Heart left ventricle (tissue), 16 donors: ENCODE results near the gene SMIM1. TPM values are rescaled to one million over a fixed set of nuclear protein-coding genes. Genes with fewer than 3 reads are reported as not detected.

Experiments used
- ATAC-seq, 4 donors: fragments of 200-7000 bp; cut with Tn5 transposase; one replicate each; pipeline ENCODE4 v1.9.1; 2020 to 2022; ENCODE audit warnings: moderate library complexity in 4 of 4, mild to moderate bottlenecking in 3 of 4, moderate number of reproducible peaks in 1 of 4
- DNase-seq, 5 donors: peaks; one replicate each; pipeline ENCODE4 v3.0.0-alpha.2; 2020
- H3K27ac ChIP-seq, 12 donors: fragments of 200-600 bp; sonication (generic) in 4 of 12; one replicate each; pipeline versions ENCODE4 v1.5.0 to v1.8.0; 2016 to 2022; ENCODE audit warnings: mild to moderate bottlenecking in 2 of 12
- H3K27me3 ChIP-seq, 9 donors: fragments of 200-600 bp; sonication (generic) in 2 of 9; one replicate each; pipeline versions ENCODE4 v1.5.1 to v1.8.0; 2016 to 2022; ENCODE audit warnings: mild to moderate bottlenecking in 3 of 9
- H3K36me3 ChIP-seq, 9 donors: fragments of 200-600 bp; sonication (generic) in 2 of 9; one replicate each; pipeline versions ENCODE4 v1.5.0 to v1.8.0; 2018 to 2022; ENCODE audit warnings: mild to moderate bottlenecking in 2 of 9
- H3K4me1 ChIP-seq, 12 donors: fragments of 200-600 bp; sonication (generic) in 4 of 12; one replicate each; pipeline versions ENCODE4 v1.5.0 to v1.8.0; 2016 to 2022; ENCODE audit warnings: mild to moderate bottlenecking in 3 of 12
- H3K4me3 ChIP-seq, 12 donors: fragments of 200-600 bp; sonication (generic) in 4 of 12; one replicate each; pipeline versions ENCODE4 v1.5.0 to v1.8.0; 2017 to 2022; ENCODE audit warnings: mild to moderate bottlenecking in 9 of 12, moderate library complexity in 4 of 12
- H3K9me3 ChIP-seq, 12 donors: fragments of 200-600 bp; sonication (generic) in 4 of 12; one replicate each; pipeline versions ENCODE4 v1.5.0 to v1.8.0; 2016 to 2022; ENCODE audit warnings: mild to moderate bottlenecking in 1 of 12
- POLR2A ChIP-seq, 2 donors: fragments of 450-650 bp; IDR thresholded peaks; one replicate each; pipeline ENCODE4 v1.6.1; 2017; ENCODE audit warnings: antibody characterized with exemption in 2 of 2, mild to moderate bottlenecking in 2 of 2, moderate library complexity in 2 of 2
- WGBS, 4 donors: extraction: QIAGEN DNeasy Blood & Tissue Kit in 2 of 4; methylation state at CpG; one replicate each; pipeline versions ENCODE4 v1.1.5 to v1.1.7; 2013 to 2018; 5-methylcytosine and 5-hydroxymethylcytosine counted together
- intact Hi-C, 10 donors: fragments of 100-400 bp; cut with DNase I; formaldehyde crosslinking; loops; one replicate each; pipeline versions ENCODE4 v1.11.1 to v1.14.2; 2022
- polyA plus RNA-seq, 2 donors: library from polyadenylated mRNA; stranded (reverse); fragments of 200-250 nt; gene quantifications; one replicate each; pipeline ENCODE4 v1.2.3, GENCODE V29; 2013
- total RNA-seq, 9 donors: library from RNA; depleted of rRNA in 2 of 9; stranded (reverse); fragments of >200 nt in 2 of 9; fragmentation: NEBNext Ultra II Directional in 3 of 9; extraction: Animal tissue kit (Norgen Biotek cat#: 25700) in 3 of 9; gene quantifications; one replicate each; pipeline versions ENCODE4 v1.1.0 to v1.2.4, GENCODE V29; 2016 to 2023
- TF ChIP-seq, protein P1 (sequence below), 12 donors: fragments of 200-600 bp; sonication (generic) in 4 of 12; IDR thresholded peaks; one replicate each; pipeline versions ENCODE4 v1.5.0 to v1.8.0; 2018 to 2022; ENCODE audit warnings: antibody characterized with exemption in 12 of 12, mild to moderate bottlenecking in 5 of 12
- donor health status: ischemic (EF 13 %, LVEDD 7.1; RV severe dilation, severe dysfunction).
- donor health status: healthy with polysubstance abuse.
- donor health status: DM: no; HTN: yes; CAD: no.
- donor health status: DM: no; HTN: no; CAD: no.
- donor health status: ischemic (EF 25% LVEDD 6.9; RV normal size, moderate dysfunction).
- donor health status: ischemic (EF 25% LVEDD 5.7; RV mildly dilated, moderate dysfunction).
- donor health status: healthy.
- donor health status: DM: yes; HTN: yes; CAD: no.
- donor health status: ischemic (EF 35%, LVEDD 5.7; RV mildly dilated, moderate dysfunction).
- donor health status: nonischemic (EF 11% LVEDD 7.7; RV severe dilation, severe dysfunction).
- donor health status: DM: yes; HTN: yes; CAD: no.
- donor health status: PGD.
- donor health status: ischemic (EF 29% LVEDD 5.4; RV normal size, mild dysfunction).
- donor health status: nonischemic (EF 23%, LVEDD 6.1; RV moderate dilation, normal function).

The SMIM1 gene
- total and polyA plus RNA-seq, 11 donors = 3.8 to 51.2 (median 11.7) TPM

DNA sequence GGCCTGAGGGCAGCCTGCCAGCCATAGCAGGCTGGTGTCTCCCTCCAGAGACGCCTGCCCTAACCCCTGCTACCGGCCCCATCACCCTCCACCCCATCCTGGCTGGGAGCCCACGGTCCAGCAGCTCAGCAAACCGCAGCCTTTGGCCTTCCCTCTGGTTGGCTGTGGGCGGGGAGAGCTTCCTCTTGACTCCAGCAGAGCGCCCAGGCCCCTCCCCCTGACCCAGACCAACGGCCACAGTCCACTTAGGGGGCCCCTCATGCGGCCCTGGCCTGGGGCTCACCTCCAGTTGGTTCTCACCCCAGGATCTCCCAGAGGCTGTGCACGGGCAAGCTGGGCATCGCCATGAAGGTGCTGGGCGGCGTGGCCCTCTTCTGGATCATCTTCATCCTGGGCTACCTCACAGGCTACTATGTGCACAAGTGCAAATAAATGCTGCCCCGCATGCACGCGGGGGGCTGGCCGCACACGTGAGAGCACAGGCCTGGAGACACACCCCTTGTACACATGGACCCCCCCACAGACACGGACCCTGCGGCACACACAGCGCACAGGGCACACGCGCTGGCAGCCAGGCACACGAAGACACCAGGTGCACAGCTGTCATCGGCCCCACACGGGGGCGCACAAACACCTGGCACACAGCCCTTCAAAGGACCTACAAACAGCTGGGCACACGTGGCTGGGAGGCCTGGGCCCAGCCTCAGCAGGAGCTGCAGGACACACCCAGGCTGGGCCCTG lies 3.1 kb downstream of the SMIM1 start:
- DNase-seq = peak in 4 of 5 donors; percentile 55 to 79 (median 65)
- Histone ChIP-seq H3K36me3 (peaks cover 0 to 26% (median 19%) of the 10 kb centered on the region in 9 donors), H3K9me3 (no peaks in the 10 kb centered on the region), H3K27ac (no peak overlapping the region), H3K4me3 (no peak overlapping the region), H3K27me3 (peaks cover 0 to 6% (median 0%) of the 10 kb centered on the region in 9 donors), H3K4me1 (peaks cover 0 to 60% (median 31%) of the 10 kb centered on the region in 12 donors)
- peak in 1 of 4 donors; percentile 1 for ATAC-seq
- intact Hi-C loops = no loop called here
- no peak for TF ChIP-seq POLR2A (IDR thresholded peaks at IDR 0.05)
- TF ChIP-seq, protein P1, sequence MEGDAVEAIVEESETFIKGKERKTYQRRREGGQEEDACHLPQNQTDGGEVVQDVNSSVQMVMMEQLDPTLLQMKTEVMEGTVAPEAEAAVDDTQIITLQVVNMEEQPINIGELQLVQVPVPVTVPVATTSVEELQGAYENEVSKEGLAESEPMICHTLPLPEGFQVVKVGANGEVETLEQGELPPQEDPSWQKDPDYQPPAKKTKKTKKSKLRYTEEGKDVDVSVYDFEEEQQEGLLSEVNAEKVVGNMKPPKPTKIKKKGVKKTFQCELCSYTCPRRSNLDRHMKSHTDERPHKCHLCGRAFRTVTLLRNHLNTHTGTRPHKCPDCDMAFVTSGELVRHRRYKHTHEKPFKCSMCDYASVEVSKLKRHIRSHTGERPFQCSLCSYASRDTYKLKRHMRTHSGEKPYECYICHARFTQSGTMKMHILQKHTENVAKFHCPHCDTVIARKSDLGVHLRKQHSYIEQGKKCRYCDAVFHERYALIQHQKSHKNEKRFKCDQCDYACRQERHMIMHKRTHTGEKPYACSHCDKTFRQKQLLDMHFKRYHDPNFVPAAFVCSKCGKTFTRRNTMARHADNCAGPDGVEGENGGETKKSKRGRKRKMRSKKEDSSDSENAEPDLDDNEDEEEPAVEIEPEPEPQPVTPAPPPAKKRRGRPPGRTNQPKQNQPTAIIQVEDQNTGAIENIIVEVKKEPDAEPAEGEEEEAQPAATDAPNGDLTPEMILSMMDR (IDR thresholded peaks at IDR 0.05) = peak in 2 of 12 donors; percentile 10 to 18
- WGBS, 4 donors = 36 to 45% (median 37%) methylated on average over 20 to 27 of the region's 27 CpGs

DNA sequence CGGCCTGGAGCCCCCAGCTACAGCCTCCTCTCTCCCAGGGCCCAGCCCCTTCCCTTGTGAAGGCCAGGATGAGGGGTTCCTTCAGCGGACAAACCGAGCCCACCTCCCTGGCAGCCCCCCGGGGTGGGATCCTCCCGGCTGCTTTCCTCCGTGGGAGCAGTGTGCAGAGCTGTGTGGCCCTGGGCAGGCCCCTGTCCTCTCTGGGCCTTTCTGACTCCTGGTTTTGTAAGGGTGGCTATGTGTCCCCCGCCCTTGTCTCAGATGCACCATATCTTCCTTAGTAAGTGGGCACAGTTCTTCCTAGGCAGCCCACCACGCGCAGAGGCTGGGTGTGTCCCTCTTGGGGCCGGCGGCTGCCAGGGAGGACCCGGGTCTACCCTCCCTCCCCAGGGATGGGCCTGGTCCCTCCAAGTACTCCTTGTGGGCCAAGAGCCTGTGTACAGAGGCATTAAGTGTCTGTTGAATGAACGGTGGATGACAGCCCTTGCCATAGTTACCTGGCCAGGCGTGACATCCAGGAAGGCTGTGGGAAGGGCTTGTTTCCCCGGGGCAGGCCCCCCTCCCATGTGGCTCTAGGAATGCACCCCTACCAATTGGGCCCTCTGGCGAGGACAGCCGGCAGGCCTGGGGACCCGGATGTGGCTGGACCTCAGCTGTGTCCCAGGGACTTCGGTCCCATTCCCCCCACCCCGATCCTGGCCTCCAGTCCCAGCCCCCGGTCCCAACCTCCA lies 3.8 kb downstream of the SMIM1 start:
- no peak for DNase-seq

DNA sequence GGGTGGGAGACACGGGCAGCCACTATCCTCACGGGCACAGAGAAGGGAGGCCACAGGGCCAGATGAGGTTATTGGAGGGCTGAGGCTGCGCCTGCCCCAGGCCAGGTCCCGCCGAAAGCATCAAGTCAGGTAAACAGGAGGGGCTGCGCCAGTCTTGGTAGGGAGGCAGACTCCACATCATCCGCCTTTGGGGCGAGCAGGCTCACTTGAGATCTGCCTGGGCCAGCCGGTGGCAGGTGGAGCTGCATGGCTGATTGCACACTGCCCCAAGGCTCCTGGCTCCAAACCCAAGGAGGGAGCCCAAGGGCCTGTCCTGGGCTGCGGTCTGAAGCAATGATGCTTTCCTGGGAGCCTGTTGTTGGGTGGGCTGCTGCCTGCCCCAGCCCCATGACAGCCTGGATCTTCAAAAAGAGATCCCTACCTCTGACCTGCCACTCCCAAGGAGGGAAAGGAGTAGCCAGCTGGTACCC lies 4.6 kb downstream of the SMIM1 start:
- no peak for DNase-seq
- Histone ChIP-seq H3K9me3 (no peaks in the 10 kb centered on the region), H3K27me3 (no peaks in the 10 kb centered on the region), H3K4me3 (no peak overlapping the region), H3K36me3 (peaks cover 0 to 40% (median 33%) of the 10 kb centered on the region in 9 donors), H3K27ac (no peak overlapping the region), H3K4me1 (peaks cover 0 to 46% (median 22%) of the 10 kb centered on the region in 12 donors)
- intact Hi-C loops = no loop called here
- no peak for ATAC-seq
- 86 to 89% (median 87%) methylated on average over 10 of the region's 10 CpGs for WGBS, 4 donors
- no peak for TF ChIP-seq POLR2A (IDR thresholded peaks at IDR 0.05)
- TF ChIP-seq, protein P1 (IDR thresholded peaks at IDR 0.05) = no peak

More for the DNA sequence above, 3.8 kb downstream of the SMIM1 start:
- Histone ChIP-seq H3K4me3 (no peak overlapping the region), H3K27me3 (peaks cover 0 to 6% (median 0%) of the 10 kb centered on the region in 9 donors), H3K9me3 (no peaks in the 10 kb centered on the region), H3K4me1 (peaks cover 0 to 53% (median 29%) of the 10 kb centered on the region in 12 donors), H3K36me3 (peaks cover 0 to 33% (median 26%) of the 10 kb centered on the region in 9 donors), H3K27ac (no peak overlapping the region)
- 74 to 81% (median 78%) methylated on average over 20 to 21 of the region's 21 CpGs for WGBS, 4 donors
- TF ChIP-seq POLR2A (IDR thresholded peaks at IDR 0.05) = no peak
- TF ChIP-seq, protein P1 (IDR thresholded peaks at IDR 0.05) = no peak
- intact Hi-C loops = no loop called here
- no peak for ATAC-seq
